ENCODE results near the gene KLHL28.

GRCh38 chr14:44944107-44944506, 17.6 kb downstream of the KLHL28 start:
- TF ChIP-seq, protein P1, sequence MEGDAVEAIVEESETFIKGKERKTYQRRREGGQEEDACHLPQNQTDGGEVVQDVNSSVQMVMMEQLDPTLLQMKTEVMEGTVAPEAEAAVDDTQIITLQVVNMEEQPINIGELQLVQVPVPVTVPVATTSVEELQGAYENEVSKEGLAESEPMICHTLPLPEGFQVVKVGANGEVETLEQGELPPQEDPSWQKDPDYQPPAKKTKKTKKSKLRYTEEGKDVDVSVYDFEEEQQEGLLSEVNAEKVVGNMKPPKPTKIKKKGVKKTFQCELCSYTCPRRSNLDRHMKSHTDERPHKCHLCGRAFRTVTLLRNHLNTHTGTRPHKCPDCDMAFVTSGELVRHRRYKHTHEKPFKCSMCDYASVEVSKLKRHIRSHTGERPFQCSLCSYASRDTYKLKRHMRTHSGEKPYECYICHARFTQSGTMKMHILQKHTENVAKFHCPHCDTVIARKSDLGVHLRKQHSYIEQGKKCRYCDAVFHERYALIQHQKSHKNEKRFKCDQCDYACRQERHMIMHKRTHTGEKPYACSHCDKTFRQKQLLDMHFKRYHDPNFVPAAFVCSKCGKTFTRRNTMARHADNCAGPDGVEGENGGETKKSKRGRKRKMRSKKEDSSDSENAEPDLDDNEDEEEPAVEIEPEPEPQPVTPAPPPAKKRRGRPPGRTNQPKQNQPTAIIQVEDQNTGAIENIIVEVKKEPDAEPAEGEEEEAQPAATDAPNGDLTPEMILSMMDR (IDR thresholded peaks at IDR 0.05): no peak
- no peak for TF ChIP-seq POLR2A (IDR thresholded peaks at IDR 0.05)
- no peak for TF ChIP-seq EP300 (IDR thresholded peaks at IDR 0.05; ENCODE audit: low read depth)
- TF ChIP-seq POLR2AphosphoS5 (IDR thresholded peaks at IDR 0.05): no peak
